NCI-H748 treated with DMSO at 0.1 percent for 48 hours (cell line): ENCODE data around the gene PAX8.

Experiments used
- DNase-seq: peaks from one replicate; lab custom pipeline; 2025; lab: John Stamatoyannopoulos, UW

The PAX8 gene

DNA sequence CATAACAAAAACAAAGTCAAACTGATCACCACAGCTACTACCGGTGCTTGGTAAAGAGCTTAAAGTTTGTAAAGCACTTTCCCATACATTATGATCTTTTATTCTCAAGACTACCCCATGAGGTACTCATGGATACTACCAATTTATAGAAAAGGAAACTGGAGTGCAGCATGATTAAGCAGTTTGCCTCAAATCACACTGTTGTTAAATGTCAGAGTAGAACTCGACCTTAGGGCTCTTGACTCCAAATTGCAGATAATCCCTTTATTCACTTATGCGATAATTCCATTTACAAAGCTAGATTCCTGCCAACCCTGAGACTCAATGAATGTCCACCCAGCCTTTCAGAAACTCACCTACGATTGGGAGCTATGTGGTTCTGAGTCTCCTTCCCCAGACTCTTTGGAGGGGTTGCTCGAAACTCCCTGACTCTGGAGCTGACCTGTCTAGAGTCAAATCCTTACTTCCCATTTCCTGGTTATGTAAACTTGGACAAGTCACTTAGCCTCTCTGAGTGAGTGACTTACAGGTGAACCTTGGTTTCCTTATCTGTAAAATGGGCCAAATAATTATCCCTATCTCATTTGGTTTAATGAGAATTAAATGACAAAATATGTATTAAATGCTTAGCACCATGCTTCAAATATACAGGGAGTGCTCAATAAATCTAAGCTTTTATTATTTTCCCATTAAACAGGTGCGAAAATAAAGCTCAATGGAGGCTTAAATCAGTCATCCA lies 57.6 kb downstream of the PAX8 start:
- DNase-seq, result no peak

- no peak for DNase-seq
Observed at GRCh38 chr2:113219889-113220641, 58.7 kb downstream of the PAX8 start.

DNA sequence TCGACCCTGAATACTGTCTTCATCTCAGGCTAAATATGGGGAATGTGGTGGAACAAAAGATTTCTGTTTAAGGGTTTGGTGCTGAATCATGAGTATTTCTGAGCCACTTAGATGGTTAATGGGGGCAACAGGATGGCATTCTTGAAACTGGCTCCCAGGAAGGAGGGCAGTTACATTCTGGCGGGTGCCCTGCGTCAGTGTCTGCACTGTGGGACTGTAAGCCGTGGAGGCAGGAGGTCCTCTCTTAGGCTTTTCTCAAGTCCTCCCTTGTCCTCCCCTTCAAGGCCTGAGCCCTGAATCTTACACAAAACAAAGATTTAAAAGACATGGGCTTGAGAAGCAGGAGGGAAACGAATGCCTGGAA lies 59.2 kb downstream of the PAX8 start:
- DNase-seq, result no peak

GRCh38 chr2:113219092-113219441 lies 59.7 kb downstream of the PAX8 start:
- DNase-seq, result no peak

DNA sequence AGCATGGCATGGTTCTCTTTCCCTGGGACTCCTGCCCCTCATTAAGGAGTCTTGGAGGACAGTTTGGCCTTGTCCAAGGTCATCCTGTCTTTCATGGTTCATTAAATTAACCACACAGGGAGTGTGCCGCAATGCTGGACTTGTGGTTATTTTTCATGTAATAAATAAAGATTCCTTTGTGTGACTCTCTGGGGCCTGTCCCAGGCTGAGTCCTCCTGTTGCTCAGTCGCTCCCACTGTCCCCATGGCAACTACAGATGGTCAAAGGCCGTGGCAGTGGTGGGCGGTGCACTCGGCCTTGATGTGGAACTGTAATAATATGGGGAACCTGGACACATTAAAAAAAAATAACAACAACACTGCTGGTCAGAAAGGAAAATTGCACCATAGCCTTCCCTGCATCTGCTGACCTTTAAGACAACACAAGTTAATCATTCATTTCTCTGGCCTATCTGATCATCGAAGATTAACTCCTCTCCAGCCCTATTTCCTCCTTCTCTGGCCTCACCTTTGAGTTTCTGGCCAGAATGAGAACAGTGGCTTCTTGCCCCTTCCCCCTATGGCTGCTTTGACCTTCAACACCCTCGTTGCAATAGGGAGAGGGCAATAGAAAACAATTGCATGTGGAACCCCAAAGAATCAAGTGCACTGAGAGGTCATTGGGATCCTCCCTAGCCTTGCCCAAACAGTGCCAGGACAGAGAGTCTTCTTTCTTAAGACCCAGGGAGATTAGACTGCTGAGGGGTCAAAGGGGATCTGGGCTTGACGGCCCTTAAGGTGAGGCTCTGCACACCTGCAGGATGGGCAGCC lies 60.2 kb downstream of the PAX8 start:
- DNase-seq, result no peak

DNA sequence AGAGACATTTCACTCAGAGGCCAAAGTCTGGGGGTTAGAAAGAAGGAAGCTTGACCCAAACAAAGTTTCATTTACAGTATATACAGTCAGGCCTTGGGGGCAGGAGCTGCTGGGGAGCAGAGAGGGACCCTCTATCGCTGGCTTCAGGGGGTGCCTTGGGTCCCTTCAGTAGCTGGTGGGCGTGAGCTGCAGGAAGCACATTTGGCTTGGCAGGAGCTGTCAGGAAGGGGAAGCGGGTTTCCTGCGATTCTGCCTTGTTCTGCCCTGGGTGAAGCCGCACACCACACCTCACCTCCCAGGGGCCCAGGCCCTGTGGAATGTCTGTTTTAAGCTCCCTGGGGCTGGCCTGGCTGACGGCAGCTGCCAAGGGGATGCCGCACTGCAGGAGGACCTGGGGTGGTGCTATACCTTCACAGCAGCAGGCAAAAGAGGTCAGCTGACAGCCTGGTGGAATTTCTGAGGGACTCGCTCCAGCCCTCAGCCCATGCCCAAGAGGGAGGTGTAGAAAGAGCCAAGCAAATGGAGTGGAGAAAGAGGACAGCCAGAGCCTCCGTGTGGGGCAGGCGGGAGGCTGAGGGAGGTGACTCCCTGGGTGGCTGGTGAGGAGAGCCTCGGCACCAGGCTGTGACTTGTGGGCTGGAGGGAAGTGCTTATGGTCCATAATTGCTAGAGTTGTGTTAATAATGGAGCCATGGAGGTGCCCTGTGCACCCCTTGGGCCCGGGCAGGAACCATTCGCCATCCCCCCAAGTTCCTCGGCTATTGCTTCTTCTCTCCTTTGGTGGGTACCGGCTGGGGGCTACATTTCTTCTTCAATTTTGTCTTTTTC lies 61.1 kb downstream of the PAX8 start:
- no peak for DNase-seq

DNA sequence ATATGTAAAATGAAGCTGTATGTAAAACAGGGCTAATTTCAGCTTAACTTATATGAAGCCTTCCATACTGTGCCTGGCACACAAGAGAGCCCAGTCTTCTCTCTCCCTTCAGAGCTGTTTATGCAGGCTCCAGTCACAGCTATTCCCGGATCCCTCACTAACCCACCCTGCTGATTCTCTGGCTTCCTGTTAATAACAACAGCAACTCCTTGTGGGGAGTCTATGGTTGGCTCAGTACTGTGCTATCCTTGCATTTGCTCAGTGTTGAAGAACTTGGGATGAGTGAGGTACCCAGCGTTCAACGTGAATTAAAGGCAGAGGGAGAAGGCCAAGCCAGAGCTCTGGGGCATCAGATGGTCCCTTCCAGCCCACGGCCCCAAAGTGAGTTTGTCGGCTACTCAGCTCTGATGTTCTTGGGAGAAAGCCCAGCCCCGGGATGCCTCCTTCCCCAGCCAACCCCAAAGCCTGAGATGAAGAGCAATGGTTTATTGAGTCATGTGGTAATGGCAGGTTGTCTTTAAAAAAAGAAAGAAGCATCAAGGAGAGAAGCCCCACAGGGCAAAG lies 61.7 kb downstream of the PAX8 start:
- DNase-seq, result no peak

DNA sequence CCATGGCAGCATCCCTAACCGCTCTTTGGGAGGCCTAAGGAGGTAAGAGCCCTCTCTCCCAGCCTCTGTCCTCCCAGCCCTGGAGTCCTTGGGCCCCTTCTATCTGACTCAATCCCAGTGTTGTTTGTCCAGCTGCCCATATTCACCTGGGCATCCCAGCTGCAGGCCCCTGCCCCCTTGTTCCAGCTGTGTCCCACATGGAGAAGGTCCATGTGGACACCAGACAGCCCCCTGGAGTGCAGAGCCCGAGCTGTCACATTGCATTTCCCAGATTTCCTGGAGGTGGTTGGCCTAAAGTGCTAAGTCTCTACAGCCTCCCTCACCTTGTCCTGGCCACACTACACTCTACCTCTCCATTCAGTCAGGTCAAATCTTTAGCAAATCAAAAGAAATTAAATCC lies 62.4 kb downstream of the PAX8 start:
- no peak for DNase-seq

- DNase-seq, result no peak
Observed at GRCh38 chr2:113215056-113215455, 63.7 kb downstream of the PAX8 start.

DNA sequence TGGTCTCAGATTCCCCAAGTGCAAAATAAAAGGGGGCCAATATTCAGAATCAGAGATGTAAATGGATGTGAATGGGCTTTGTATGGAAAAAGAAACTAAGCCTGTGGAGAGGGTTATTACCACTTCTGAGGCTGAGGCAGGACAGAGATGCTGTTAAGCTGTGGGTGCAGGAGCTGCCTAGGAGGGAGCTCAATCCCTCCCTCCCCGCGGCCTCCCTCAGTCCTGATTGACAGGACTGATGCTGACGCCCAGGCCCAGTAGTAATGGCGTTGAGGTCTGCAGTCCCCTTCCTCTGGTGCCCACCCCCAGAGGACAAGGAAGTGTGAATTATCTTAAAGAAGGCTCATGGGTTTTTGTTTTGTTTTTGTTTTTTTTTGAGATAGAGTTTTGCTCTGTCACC lies 64.6 kb downstream of the PAX8 start:
- DNase-seq, result no peak

GRCh38 chr2:113213061-113213930 lies 65.4 kb downstream of the PAX8 start:
- DNase-seq, result no peak

GRCh38 chr2:113212245-113213060 lies 66.3 kb downstream of the PAX8 start:
- DNase-seq, result no peak

DNA sequence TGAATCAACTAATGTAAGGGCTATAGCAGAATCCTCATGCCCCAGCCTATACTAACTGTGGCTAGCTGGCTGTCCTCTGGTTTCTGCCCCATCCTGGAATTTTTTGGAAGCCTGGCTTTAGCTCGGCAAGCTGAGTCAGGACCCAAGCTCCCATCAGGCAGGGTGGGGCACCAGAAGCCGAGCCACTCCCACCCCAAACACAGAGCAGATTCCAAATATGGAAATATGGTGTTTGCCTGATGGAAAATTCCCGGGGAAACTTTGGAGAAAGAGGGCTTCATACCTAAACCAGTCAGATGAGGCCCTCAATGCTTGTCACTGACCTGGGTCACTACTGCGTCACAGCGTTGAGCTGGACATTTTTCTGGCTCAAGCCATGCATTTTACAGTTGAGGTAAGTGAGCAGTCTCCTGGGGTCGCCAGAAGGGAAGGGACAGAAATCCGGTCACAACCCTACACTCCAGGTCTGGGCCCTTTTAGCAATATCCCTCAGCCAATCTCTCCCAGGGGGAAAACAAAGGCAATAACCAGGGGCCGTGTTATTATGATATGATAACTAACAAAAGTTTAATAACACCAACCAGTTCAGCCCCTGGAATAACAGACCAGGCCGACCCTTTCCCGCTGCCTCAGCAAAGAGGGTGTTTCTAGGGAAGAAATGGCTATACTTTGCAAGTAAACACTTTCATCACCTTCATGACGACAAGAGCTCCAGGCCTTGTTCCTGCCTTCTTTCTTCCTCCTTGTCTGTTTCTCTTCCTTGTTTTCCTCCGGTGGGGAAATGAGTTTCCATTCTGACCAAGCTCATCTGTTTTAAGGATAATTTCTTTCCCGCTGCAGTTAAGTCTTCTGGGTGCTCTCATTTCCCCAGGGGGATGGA lies 67.3 kb downstream of the PAX8 start:
- DNase-seq, result no peak

- no peak for DNase-seq
Observed at GRCh38 chr2:113209646-113210171, 69.0 kb downstream of the PAX8 start.

DNA sequence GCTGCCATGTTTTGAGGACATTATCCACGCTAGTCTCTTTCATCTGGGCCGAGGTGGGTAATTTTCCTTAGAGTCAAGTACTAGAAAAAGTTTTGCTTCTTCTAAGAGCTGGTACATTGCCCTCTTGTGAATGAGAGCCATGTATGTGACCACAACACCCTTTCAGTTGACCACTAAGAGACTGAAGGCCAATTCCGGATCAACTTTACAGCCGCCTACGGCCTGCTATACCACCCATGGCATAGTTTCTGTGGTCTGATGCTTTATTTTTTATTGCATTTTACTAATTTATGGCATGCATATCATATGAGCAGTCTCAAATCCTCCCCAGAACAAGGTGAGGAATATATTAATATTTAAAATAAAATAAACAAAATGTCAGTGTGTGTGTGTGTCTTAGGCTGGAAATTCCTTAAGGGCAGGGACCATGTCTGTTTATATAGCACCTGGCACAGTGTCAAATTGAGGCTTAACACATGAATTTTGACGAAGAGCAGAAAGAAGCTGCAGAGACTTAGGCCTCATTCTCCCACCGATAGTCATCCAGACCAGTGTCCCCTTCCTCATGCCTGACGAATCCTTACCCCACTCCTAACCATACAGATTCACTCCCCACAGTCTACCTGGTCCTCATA lies 69.6 kb downstream of the PAX8 start:
- DNase-seq, result no peak

GRCh38 chr2:113208396-113208795 lies 70.3 kb downstream of the PAX8 start:
- no peak for DNase-seq

- no peak for DNase-seq
Observed at GRCh38 chr2:113207021-113207420, 71.7 kb downstream of the PAX8 start.

GRCh38 chr2:113206251-113206650 lies 72.5 kb downstream of the PAX8 start:
- DNase-seq, result no peak
